Nephron (organoid): ENCODE data around the gene CCDC86.

Source experiments
- H3K27ac Mint-ChIP-seq, 3 experiments: 2 replicates each; pipeline ENCODE4 v1.8.0; 2020; ENCODE audit warnings: mixed read lengths in 3 of 3, mild to moderate bottlenecking in 2 of 3, moderate library complexity in 1 of 3
- H3K27me3 Mint-ChIP-seq: 2 replicates; pipeline ENCODE4 v1.8.0; 2021; ENCODE audit warnings: low read depth, mild to moderate bottlenecking, moderate library complexity, mixed read lengths
- H3K36me3 Mint-ChIP-seq: 2 replicates; pipeline ENCODE4 v1.8.0; 2020; ENCODE audit warnings: low read depth, mixed read lengths
- H3K4me1 Mint-ChIP-seq: 2 replicates; pipeline ENCODE4 v1.8.0; 2020; ENCODE audit warnings: mixed read lengths
- H3K4me3 Mint-ChIP-seq, 3 experiments: 2 replicates each; pipeline ENCODE4 v1.8.0; 2020; ENCODE audit warnings: mild to moderate bottlenecking in 3 of 3, mixed read lengths in 3 of 3, moderate library complexity in 2 of 3
- H3K9me3 Mint-ChIP-seq: 2 replicates; pipeline ENCODE4 v1.8.0; 2020; ENCODE audit warnings: mixed read lengths
- TF ChIP-seq, protein P1 (sequence below), 3 experiments: fragments of 200-600 bp; sonication (generic); IDR thresholded peaks; one replicate each; pipeline ENCODE4 v1.5.0; 2021; ENCODE audit warnings: antibody characterized with exemption in 3 of 3; ENCODE audit not compliant: unreplicated experiment in 3 of 3

Gene CCDC86

DNA sequence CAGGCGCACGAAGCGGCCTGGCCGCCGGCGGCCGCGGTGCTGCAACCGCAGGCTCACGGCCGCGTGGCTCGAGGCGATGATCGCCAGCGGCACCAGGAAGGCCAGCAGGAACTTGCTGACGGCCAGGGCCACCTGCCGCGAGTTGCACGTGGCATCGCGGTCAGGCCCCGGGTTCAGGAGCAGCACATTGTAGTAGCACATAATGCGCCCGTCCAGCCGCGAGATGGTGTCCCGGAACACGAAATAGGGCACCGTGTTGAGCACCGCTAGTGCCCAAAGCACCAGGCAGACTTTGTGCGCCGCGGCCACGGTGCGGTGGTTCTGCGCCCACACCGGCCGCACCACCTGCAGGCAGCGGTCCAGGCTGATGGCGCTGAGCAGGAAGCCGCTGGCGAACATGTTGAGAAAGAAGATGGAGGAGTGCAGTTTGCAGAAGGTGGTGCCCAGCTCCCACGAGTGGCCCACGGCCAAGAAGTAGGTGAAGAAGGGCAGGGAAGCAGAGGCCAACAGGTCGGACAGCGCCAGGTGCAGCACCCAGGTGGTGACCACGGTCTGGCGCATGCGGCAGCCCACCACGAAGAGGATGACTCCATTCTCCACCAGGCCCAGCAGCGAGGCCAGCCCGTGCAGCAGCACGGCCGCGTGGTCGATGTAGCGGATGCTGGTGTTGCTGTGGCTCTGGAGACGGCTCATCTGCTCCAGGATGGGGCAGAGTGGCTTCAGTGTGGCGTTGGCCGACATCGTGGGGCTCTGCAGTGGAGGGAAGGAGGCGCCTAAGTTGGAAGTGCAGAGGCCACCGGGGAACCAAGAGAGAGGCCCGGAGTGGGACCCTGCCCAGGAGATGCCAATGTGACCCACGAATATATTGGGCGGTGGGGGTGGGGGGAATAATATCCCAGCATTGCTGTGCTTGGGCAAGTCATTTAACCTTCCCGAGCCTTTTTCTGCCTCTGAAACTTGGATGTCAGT, 11.4 kb downstream of the CCDC86 start:
- Mint-ChIP-seq H3K4me1 (peaks cover 25% of the 10 kb centered on the region), H3K36me3 (peaks cover 15% of the 10 kb centered on the region), H3K27me3 (no peaks in the 10 kb centered on the region), H3K4me3 (no peak overlapping the region), H3K27ac (peak overlapping the region in 1 of 3 experiments; percentile 66), H3K9me3 (no peaks in the 10 kb centered on the region)
- TF ChIP-seq, protein P1, sequence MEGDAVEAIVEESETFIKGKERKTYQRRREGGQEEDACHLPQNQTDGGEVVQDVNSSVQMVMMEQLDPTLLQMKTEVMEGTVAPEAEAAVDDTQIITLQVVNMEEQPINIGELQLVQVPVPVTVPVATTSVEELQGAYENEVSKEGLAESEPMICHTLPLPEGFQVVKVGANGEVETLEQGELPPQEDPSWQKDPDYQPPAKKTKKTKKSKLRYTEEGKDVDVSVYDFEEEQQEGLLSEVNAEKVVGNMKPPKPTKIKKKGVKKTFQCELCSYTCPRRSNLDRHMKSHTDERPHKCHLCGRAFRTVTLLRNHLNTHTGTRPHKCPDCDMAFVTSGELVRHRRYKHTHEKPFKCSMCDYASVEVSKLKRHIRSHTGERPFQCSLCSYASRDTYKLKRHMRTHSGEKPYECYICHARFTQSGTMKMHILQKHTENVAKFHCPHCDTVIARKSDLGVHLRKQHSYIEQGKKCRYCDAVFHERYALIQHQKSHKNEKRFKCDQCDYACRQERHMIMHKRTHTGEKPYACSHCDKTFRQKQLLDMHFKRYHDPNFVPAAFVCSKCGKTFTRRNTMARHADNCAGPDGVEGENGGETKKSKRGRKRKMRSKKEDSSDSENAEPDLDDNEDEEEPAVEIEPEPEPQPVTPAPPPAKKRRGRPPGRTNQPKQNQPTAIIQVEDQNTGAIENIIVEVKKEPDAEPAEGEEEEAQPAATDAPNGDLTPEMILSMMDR (IDR thresholded peaks at IDR 0.05; ENCODE audit: unreplicated experiment in 3 of 3): no peak

DNA sequence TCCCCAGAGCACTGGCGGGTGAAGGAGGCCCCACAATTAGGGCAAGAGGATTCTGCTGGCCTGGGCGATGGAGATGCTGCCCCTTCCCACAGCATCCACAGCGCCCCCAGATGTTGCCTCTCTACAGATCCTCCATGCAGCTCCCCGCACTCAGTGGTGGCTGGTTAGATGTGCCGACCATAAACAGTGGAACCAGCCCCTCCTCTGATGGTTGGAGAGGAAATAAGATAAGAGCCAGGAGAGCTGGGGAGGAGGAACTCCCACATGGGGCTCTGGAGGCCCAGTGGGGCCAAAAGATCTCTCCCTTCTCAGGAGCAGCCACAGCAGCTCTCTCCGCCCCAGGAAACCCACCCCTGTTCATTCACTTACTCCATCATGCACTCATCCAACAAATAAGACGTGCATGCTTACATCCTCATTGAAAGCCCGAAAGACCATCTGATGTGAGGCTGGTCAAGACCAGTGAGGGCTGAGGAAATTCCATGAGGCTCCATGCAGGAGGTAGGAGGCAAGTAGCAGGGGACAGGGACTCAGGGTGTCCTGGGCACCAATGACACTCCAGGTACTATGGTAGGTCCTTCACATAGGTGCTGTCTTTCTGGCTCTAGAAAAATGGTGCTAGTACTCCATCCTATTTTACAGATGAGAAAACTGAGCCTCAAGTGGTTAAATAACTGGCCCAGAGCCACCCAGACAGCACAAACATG, 12.4 kb downstream of the CCDC86 start:
- TF ChIP-seq, protein P1 (IDR thresholded peaks at IDR 0.05; ENCODE audit: unreplicated experiment in 3 of 3): no peak
- Mint-ChIP-seq H3K27me3 (no peaks in the 10 kb centered on the region), H3K36me3 (peaks cover 12% of the 10 kb centered on the region), H3K27ac (peak overlapping the region in 1 of 3 experiments; percentile 62), H3K4me3 (no peak overlapping the region), H3K4me1 (peaks cover 25% of the 10 kb centered on the region), H3K9me3 (no peaks in the 10 kb centered on the region)

DNA sequence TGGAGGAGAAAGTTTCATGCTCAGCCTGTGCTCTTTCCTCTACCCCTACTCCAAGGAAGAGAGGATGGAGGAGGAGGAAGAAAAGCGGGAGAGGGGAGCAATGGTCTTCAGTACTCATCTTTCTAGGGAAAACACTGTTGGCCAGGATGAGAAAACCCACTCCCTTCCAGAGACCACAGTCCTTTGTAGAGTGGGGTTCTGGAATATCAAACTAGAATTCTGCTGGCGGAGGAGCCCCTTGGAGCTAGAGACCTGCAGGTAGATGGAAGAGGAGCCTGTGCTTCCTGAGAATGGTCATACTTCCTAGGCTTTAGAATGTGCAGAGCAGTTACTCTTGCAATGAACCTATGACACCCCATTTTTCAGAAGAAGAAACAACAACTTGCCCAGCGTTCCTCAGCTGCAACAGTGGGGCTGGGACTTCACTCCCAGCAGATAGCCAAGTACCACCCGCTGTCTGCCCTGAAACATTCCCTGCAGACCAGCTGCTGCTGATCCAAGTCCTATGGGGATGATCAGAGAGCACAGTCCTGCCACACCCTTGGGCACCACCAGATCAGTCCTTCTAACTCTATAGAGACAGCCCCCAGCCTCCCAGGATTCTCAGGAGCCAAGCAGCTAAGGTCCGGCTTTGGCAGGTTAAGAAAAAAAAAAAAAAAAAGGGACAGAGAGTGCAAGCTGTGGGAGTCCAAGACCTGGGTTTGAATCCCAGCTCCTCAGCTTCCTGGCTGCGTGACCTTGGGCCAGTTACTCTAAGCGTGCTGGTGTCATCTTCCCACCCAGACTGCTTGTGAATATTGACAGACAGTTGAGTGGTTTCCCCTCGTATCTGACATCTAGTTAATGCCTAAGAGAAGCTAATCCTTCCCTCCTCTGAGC, 13.2 kb downstream of the CCDC86 start:
- Mint-ChIP-seq H3K36me3 (peaks cover 12% of the 10 kb centered on the region), H3K27ac (peak overlapping the region; percentile 62 to 78 (median 74)), H3K27me3 (no peaks in the 10 kb centered on the region), H3K4me3 (peak overlapping the region in 1 of 3 experiments; percentile 16), H3K9me3 (no peaks in the 10 kb centered on the region), H3K4me1 (peaks cover 25% of the 10 kb centered on the region)
- TF ChIP-seq, protein P1 (IDR thresholded peaks at IDR 0.05; ENCODE audit: unreplicated experiment in 3 of 3): no peak

DNA sequence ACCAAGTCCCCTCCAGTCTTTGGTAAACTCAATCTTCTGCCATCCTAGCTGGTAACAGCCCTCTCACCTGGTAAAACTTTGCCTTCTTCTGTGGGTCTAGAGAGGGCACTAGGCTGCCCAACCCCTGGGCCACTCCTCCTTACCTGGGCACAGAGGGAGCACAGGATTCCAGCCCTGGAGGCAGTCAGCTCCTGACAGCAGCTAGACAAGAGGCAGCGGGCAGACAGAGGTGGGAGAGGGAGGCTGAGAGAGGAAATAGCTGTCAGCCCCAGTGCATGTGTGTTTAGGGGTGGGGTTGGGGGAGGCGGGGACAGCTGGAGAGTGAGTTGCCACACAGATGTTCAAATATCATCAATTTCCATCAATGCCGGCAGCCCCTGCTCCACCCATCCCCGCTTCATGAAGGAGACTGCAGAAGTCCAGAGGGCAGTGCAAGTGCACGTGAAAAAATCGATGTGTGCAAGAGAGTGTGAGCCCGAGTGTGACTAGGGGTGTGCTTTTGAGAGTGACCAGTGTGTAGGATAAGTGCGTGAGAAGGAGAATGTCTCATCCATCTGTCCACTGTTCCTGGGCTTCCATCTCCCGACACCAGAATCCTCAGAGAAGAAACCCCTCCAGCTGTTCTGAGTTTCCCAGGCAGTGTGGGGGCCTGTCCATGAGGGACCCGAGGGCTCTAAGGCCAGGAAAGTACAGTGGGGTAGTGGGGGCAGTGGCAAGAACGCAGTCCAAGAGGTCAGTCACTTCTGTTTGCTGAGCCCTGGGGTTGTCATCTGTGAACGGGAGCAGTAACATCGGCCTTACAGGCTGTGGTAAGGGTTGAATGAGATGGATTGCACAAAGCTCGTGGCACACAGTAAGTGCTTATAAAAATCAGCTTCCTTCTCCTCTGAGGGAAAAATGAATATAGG, 14.1 kb downstream of the CCDC86 start, which contains the start of gene PTGDR2:
TSS of gene PTGDR2 (minus strand) at position 225 of the 908 bp plus-strand sequence. CDS start 2,228 bp downstream, outside the sequence.
- Mint-ChIP-seq H3K36me3 (peaks cover 6% of the 10 kb centered on the region), H3K9me3 (no peaks in the 10 kb centered on the region), H3K4me1 (peaks cover 25% of the 10 kb centered on the region), H3K27me3 (no peaks in the 10 kb centered on the region), H3K4me3 (peak within 1 kb of the TSS in 2 of 3 experiments; percentile 16 to 40), H3K27ac (peak within 1 kb of the TSS; percentile 62 to 78 (median 74))
- TF ChIP-seq, protein P1 (IDR thresholded peaks at IDR 0.05; ENCODE audit: unreplicated experiment in 3 of 3): no peak
